ENCODE data around the gene PHACTR2.
"Not testable (repeated sequence)": the region's sequence is repeated elsewhere in the genome, so short reads cannot be mapped to it uniquely, and the experiment has no call there.

The PHACTR2 gene

DNA sequence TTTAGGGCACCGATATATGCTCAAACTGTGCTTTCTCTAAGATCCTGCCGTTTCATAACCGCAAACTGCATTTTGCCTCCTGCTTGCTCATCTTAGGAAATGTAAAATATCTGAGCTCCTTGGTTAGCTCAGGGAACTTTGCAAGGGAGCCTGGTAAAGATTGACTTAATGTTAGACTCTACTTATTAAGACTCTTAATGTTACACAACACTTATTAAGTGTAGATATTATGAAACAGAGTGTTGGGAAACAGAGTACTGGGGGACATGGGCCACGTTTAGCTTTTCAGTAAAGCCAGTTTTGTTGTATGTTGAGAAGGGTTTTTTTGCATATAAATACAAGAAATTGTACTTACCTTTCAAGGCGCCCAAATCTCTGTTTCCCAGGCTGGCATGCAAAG, 167.3 kb downstream of the PHACTR2 start:
- no peak overlapping the region for H3K4me2 ChIP-seq (ENCODE audit: low read depth, low read length)
- no peaks in the 10 kb centered on the region for H3K27me3 ChIP-seq (replicated peaks; ENCODE audit: insufficient read depth, low read length)
- H2AFZ ChIP-seq (ENCODE audit: low read length): no peak overlapping the region
- H3K27ac ChIP-seq (ENCODE audit: low read length): no peak overlapping the region
- no peak overlapping the region for H3K4me3 ChIP-seq (ENCODE audit: low read length)
- H3K9me2 ChIP-seq (replicated peaks; ENCODE audit: insufficient read depth, low read length): no peaks in the 10 kb centered on the region
- no peaks in the 10 kb centered on the region for H4K20me1 ChIP-seq (ENCODE audit: insufficient read depth, low read length)
- no peaks in the 10 kb centered on the region for H3K36me3 ChIP-seq (replicated peaks; ENCODE audit: insufficient read depth, low read length)
- H3K9me3 ChIP-seq (replicated peaks; ENCODE audit: insufficient read depth, low read length): no peaks in the 10 kb centered on the region
- H3K9ac ChIP-seq (ENCODE audit: low read length): no peak overlapping the region
- no peaks in the 10 kb centered on the region for H3F3A ChIP-seq (ENCODE audit: insufficient read depth, low read length)
- no peaks in the 10 kb centered on the region for H3K4me1 ChIP-seq (ENCODE audit: low read length)
- H3K79me2 ChIP-seq (ENCODE audit: low read length): peaks cover 40% of the 10 kb centered on the region
- TF ChIP-seq EZH2 (optimal IDR thresholded peaks at IDR 0.05; ENCODE audit: low read depth, low read length) (no peak), EZH2phosphoT487 (IDR thresholded peaks at IDR 0.05; ENCODE audit: low read length) (no peak)
- TF ChIP-seq, protein P1, sequence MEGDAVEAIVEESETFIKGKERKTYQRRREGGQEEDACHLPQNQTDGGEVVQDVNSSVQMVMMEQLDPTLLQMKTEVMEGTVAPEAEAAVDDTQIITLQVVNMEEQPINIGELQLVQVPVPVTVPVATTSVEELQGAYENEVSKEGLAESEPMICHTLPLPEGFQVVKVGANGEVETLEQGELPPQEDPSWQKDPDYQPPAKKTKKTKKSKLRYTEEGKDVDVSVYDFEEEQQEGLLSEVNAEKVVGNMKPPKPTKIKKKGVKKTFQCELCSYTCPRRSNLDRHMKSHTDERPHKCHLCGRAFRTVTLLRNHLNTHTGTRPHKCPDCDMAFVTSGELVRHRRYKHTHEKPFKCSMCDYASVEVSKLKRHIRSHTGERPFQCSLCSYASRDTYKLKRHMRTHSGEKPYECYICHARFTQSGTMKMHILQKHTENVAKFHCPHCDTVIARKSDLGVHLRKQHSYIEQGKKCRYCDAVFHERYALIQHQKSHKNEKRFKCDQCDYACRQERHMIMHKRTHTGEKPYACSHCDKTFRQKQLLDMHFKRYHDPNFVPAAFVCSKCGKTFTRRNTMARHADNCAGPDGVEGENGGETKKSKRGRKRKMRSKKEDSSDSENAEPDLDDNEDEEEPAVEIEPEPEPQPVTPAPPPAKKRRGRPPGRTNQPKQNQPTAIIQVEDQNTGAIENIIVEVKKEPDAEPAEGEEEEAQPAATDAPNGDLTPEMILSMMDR (IDR thresholded peaks at IDR 0.05; ENCODE audit: low read length): no peak
- DNase-seq: no peak

- H3K27me3 ChIP-seq (replicated peaks; ENCODE audit: insufficient read depth, low read length); H2AFZ ChIP-seq (ENCODE audit: low read length); H3K9me3 ChIP-seq (replicated peaks; ENCODE audit: insufficient read depth, low read length); H3K27ac ChIP-seq (ENCODE audit: low read length); H3K9ac ChIP-seq (ENCODE audit: low read length); H3K36me3 ChIP-seq (replicated peaks; ENCODE audit: insufficient read depth, low read length); H3K9me2 ChIP-seq (replicated peaks; ENCODE audit: insufficient read depth, low read length); H3K4me3 ChIP-seq (ENCODE audit: low read length); DNase-seq; H3K4me1 ChIP-seq (ENCODE audit: low read length); H3K4me2 ChIP-seq (ENCODE audit: low read depth, low read length); H3F3A ChIP-seq (ENCODE audit: insufficient read depth, low read length); H4K20me1 ChIP-seq (ENCODE audit: insufficient read depth, low read length): not testable (repeated sequence)
- H3K79me2 ChIP-seq (ENCODE audit: low read length): peaks cover 11% of the 10 kb centered on the region
Observed at GRCh38 chr6:143851706-143852105, 173.9 kb downstream of the PHACTR2 start.

DNA sequence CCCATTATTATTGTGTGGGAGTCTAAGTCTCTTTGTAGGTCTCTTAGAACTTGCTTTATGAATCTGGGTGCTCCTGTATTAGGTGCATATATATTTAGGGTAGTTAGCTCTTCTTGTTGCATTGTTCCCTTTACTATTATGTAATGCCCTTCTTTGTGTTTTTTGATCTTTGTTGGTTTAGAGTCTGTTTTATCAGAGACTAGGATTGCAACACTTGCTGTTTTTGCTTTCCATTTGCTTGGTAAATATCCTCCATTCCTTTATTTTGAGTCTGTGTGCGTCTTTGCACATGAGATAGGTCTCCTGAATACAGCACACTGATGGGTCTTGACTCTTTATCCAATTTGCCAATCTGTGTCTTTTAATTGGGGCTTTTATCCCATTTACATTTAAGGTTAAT, 177.3 kb downstream of the PHACTR2 start:
- not testable (repeated sequence) for H3K4me1 ChIP-seq (ENCODE audit: low read length); H3F3A ChIP-seq (ENCODE audit: insufficient read depth, low read length); H3K9me2 ChIP-seq (replicated peaks; ENCODE audit: insufficient read depth, low read length); H3K27me3 ChIP-seq (replicated peaks; ENCODE audit: insufficient read depth, low read length); H3K4me2 ChIP-seq (ENCODE audit: low read depth, low read length); H3K79me2 ChIP-seq (ENCODE audit: low read length); H2AFZ ChIP-seq (ENCODE audit: low read length); DNase-seq; H3K36me3 ChIP-seq (replicated peaks; ENCODE audit: insufficient read depth, low read length); H3K27ac ChIP-seq (ENCODE audit: low read length); H3K4me3 ChIP-seq (ENCODE audit: low read length); H3K9ac ChIP-seq (ENCODE audit: low read length); H4K20me1 ChIP-seq (ENCODE audit: insufficient read depth, low read length); H3K9me3 ChIP-seq (replicated peaks; ENCODE audit: insufficient read depth, low read length)

DNA sequence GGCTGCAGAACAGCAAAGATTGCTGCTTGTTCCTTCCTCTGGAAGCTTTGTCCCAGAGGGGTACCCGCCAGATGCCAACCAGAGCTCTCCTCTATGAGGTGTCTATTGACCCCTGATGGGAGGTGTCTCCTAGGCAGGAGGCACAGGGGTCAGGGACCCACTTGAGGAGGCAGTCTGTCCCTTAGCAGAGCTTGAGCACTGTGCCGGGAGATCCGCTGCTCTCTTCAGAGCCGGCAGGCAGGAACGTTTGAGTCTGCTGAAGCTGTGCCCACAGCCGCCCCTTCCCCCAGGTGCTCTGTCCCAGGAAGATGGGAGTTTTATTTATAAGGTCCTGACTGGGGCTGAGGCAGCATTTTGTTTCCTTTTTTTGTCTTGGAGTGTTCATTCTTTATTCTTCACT, 179.0 kb downstream of the PHACTR2 start:
- not testable (repeated sequence) for H3F3A ChIP-seq (ENCODE audit: insufficient read depth, low read length); H3K4me3 ChIP-seq (ENCODE audit: low read length); H4K20me1 ChIP-seq (ENCODE audit: insufficient read depth, low read length); H3K79me2 ChIP-seq (ENCODE audit: low read length); H3K9me2 ChIP-seq (replicated peaks; ENCODE audit: insufficient read depth, low read length); H3K4me2 ChIP-seq (ENCODE audit: low read depth, low read length); H3K27ac ChIP-seq (ENCODE audit: low read length); H3K27me3 ChIP-seq (replicated peaks; ENCODE audit: insufficient read depth, low read length); H3K36me3 ChIP-seq (replicated peaks; ENCODE audit: insufficient read depth, low read length); H3K9ac ChIP-seq (ENCODE audit: low read length); H3K9me3 ChIP-seq (replicated peaks; ENCODE audit: insufficient read depth, low read length); H2AFZ ChIP-seq (ENCODE audit: low read length); H3K4me1 ChIP-seq (ENCODE audit: low read length); DNase-seq

DNA sequence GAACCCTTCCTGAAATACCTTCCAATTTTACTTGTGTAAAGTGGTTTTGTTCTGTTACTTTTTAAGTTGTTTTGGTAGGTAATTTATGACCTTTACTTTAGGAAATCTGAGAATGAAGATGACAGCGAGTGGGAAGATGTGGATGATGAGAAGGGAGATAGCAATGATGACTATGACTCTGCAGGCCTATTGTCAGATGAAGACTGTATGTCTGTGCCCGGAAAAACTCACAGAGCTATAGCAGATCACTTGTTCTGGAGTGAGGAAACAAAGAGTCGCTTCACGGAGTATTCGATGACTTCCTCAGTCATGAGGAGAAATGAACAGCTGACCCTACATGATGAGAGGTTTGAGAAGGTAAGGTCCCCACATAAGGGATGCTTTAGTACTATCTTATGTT, 179.9 kb downstream of the PHACTR2 start:
- Histone ChIP-seq H3K9me3 (replicated peaks; ENCODE audit: insufficient read depth, low read length) (no peaks in the 10 kb centered on the region), H3K4me3 (ENCODE audit: low read length) (no peak overlapping the region), H3K36me3 (replicated peaks; ENCODE audit: insufficient read depth, low read length) (no peaks in the 10 kb centered on the region; the same call in 1 of the 2 replicates), H3K9ac (ENCODE audit: low read length) (no peak overlapping the region), H3K4me1 (ENCODE audit: low read length) (no peaks in the 10 kb centered on the region), H3F3A (ENCODE audit: insufficient read depth, low read length) (no peaks in the 10 kb centered on the region), H3K27ac (ENCODE audit: low read length) (no peak overlapping the region), H3K9me2 (replicated peaks; ENCODE audit: insufficient read depth, low read length) (no peaks in the 10 kb centered on the region), H3K79me2 (ENCODE audit: low read length) (no peaks in the 10 kb centered on the region), H3K27me3 (replicated peaks; ENCODE audit: insufficient read depth, low read length) (no peaks in the 10 kb centered on the region), H3K4me2 (ENCODE audit: low read depth, low read length) (no peak overlapping the region), H4K20me1 (ENCODE audit: insufficient read depth, low read length) (no peaks in the 10 kb centered on the region), H2AFZ (ENCODE audit: low read length) (no peak overlapping the region)
- no peak for DNase-seq
- no peak for TF ChIP-seq EZH2 (optimal IDR thresholded peaks at IDR 0.05; ENCODE audit: low read depth, low read length)
- TF ChIP-seq, protein P1 (IDR thresholded peaks at IDR 0.05; ENCODE audit: low read length): no peak
- TF ChIP-seq EZH2phosphoT487 (IDR thresholded peaks at IDR 0.05; ENCODE audit: low read length): no peak

All from MM.1S (cell line).